Measurements from ENCODE around the gene KDM7A. TPM values are rescaled to one million over a fixed set of nuclear protein-coding genes. Genes with fewer than 3 reads are reported as not detected.
A peak's percentile ranks its signal among the peaks of the same experiment; 100 is the strongest.

KDM7A gene
- polyA plus RNA-seq, 1 experiment = 3.8 TPM

- POLR2A ChIA-PET = no interaction called here
These were observed 6.1 kb upstream of the KDM7A start for GRCh38 chr7:140182917-140183316.

GRCh38 chr7:140179339-140179738 is 2.6 kb upstream of the KDM7A start:
- POLR2A ChIA-PET = no interaction called here
- H3K9me3 ChIP-seq (ENCODE audit: control insufficient read depth, insufficient read depth, low read length) = no peaks in the 10 kb centered on the region; the same call in 1 of the 2 replicates
- H3K27ac ChIP-seq (ENCODE audit: low read depth, low read length) = no peak overlapping the region
- no peak overlapping the region for H3K4me3 ChIP-seq (ENCODE audit: low read depth, low read length)
- no peak for DNase-seq (ENCODE audit: low read depth, low spot score)
- no peak for TF ChIP-seq CTCF (IDR thresholded peaks at IDR 0.05; ENCODE audit: low read depth, low read length)
- CTCF ChIA-PET = no interaction called here
- H3K27me3 ChIP-seq (ENCODE audit: control insufficient read depth, insufficient read depth, low read length) = peaks cover 24% of the 10 kb centered on the region

More at GRCh38 chr7:140182917-140183316, 6.1 kb upstream of the KDM7A start:
- CTCF ChIA-PET = no interaction called here
- TF ChIP-seq CTCF (IDR thresholded peaks at IDR 0.05; ENCODE audit: low read depth, low read length) = no peak
- Histone ChIP-seq H3K9me3 (ENCODE audit: control insufficient read depth, insufficient read depth, low read length) (no peaks in the 10 kb centered on the region; the same call in 1 of the 2 replicates), H3K27ac (ENCODE audit: low read depth, low read length) (no peak overlapping the region), H3K4me3 (ENCODE audit: low read depth, low read length) (no peak overlapping the region), H3K27me3 (ENCODE audit: control insufficient read depth, insufficient read depth, low read length) (peaks cover 36% of the 10 kb centered on the region)
- DNase-seq (ENCODE audit: low read depth, low spot score) = no peak

GRCh38 chr7:140176122-140176701 is 571 bp downstream of the KDM7A start:
- no peaks in the 10 kb centered on the region; the same call in 1 of the 2 replicates for H3K9me3 ChIP-seq (ENCODE audit: control insufficient read depth, insufficient read depth, low read length)
- ChIA-PET CTCF (interaction anchor here (0.7 kb wide), 1 partner anchor 39 kb away, joined by 3 read pairs; no protein-coding TSS in a partner anchor), POLR2A (interaction anchor here (0.5 to 1.4 kb wide), 4 partner anchors 76 to 139 kb away, joined by 3 to 4 read pairs (median 3); no protein-coding TSS in a partner anchor)
- peaks cover 2% of the 10 kb centered on the region for H3K27me3 ChIP-seq (ENCODE audit: control insufficient read depth, insufficient read depth, low read length)
- peak overlapping the region; percentile 92 for H3K27ac ChIP-seq (ENCODE audit: low read depth, low read length)
- DNase-seq (ENCODE audit: low read depth, low spot score) = no peak
- TF ChIP-seq CTCF (IDR thresholded peaks at IDR 0.05; ENCODE audit: low read depth, low read length) = no peak
- H3K4me3 ChIP-seq (ENCODE audit: low read depth, low read length) = peak overlapping the region; percentile 68

GRCh38 chr7:140175221-140176121 is 1.3 kb downstream of the KDM7A start:
- peak; percentile 83 for DNase-seq (ENCODE audit: low read depth, low spot score)
- peak overlapping the region; percentile 68 for H3K4me3 ChIP-seq (ENCODE audit: low read depth, low read length)
- ChIA-PET POLR2A (interaction anchor here (0.9 to 1.4 kb wide), 4 partner anchors 41 to 139 kb away, joined by 3 read pairs; no protein-coding TSS in a partner anchor), CTCF (interaction anchor here (0.7 kb wide), 1 partner anchor 39 kb away, joined by 3 read pairs; no protein-coding TSS in a partner anchor)
- TF ChIP-seq CTCF (IDR thresholded peaks at IDR 0.05; ENCODE audit: low read depth, low read length) = peak; percentile 87
- H3K27me3 ChIP-seq (ENCODE audit: control insufficient read depth, insufficient read depth, low read length) = peaks cover 2% of the 10 kb centered on the region
- H3K27ac ChIP-seq (ENCODE audit: low read depth, low read length) = peak overlapping the region; percentile 92
- H3K9me3 ChIP-seq (ENCODE audit: control insufficient read depth, insufficient read depth, low read length) = no peaks in the 10 kb centered on the region; the same call in 1 of the 2 replicates
